Thyroid gland (tissue), 4 donors: Measurements from ENCODE around the gene CDK13.
"Not testable (repeated sequence)": the region's sequence is repeated elsewhere in the genome, so short reads cannot be mapped to it uniquely, and the experiment has no call there.

ENCODE experiments used
- POLR2A ChIP-seq, 2 donors: fragments of 450-650 bp; IDR thresholded peaks; one replicate each; pipeline ENCODE4 v1.6.1; 2017; ENCODE audit warnings: antibody characterized with exemption in 2 of 2, mild to moderate bottlenecking in 2 of 2, moderate library complexity in 1 of 2
- TF ChIP-seq, protein P1 (sequence below), 6 experiments: fragments of 200-600 bp in 3 of 6; fragments of 450-650 bp in 3 of 6; sonication (generic) in 3 of 6; IDR thresholded peaks; one replicate each; pipeline ENCODE4 v1.5.1; 2016 to 2019; ENCODE audit warnings: antibody characterized with exemption in 6 of 6, mild to moderate bottlenecking in 2 of 6, inconsistent platforms in 1 of 6, moderate library complexity in 1 of 6

DNA sequence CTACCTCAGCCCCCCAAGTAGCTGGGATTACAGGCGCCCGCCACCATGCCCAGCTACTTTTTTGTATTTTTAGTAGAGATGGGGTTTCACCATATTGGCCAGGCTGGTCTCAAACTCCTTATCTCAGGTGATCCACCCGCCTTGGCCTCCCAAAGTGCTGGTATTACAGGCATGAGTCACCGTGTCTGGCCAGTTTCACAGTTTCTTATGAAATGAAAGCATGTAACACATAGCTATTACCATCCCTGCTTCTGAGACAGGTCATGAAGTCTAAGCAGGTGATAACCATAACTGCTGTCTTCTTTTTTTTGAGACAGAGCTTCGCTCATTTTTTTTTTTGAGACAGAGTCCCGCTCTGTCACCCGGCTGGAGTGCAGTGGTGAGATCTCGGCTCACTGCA, 34.2 kb upstream of the CDK13 start:
- TF ChIP-seq, protein P1, sequence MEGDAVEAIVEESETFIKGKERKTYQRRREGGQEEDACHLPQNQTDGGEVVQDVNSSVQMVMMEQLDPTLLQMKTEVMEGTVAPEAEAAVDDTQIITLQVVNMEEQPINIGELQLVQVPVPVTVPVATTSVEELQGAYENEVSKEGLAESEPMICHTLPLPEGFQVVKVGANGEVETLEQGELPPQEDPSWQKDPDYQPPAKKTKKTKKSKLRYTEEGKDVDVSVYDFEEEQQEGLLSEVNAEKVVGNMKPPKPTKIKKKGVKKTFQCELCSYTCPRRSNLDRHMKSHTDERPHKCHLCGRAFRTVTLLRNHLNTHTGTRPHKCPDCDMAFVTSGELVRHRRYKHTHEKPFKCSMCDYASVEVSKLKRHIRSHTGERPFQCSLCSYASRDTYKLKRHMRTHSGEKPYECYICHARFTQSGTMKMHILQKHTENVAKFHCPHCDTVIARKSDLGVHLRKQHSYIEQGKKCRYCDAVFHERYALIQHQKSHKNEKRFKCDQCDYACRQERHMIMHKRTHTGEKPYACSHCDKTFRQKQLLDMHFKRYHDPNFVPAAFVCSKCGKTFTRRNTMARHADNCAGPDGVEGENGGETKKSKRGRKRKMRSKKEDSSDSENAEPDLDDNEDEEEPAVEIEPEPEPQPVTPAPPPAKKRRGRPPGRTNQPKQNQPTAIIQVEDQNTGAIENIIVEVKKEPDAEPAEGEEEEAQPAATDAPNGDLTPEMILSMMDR (IDR thresholded peaks at IDR 0.05), result not testable (repeated sequence)
- not testable (repeated sequence) for TF ChIP-seq POLR2A (IDR thresholded peaks at IDR 0.05)
